Coronary artery (tissue), 2 donors: Measurements from ENCODE around the gene FERMT1.
"Not testable (repeated sequence)": the region's sequence is repeated elsewhere in the genome, so short reads cannot be mapped to it uniquely, and the experiment has no call there.

ENCODE experiments used
- DNase-seq: peaks from one replicate; pipeline ENCODE4 v3.0.0-alpha.2; 2017; ENCODE audit warnings: low spot score
- H3K27ac ChIP-seq, 2 donors: fragments of 200-600 bp; sonication (generic); one replicate each; pipeline ENCODE4 v1.5.1; 2016 to 2019
- H3K4me3 ChIP-seq: fragments of 200-600 bp; sonication (generic); 2 replicates; pipeline ENCODE4 v1.5.1; 2016; ENCODE audit warnings: mild to moderate bottlenecking, moderate library complexity
- TF ChIP-seq, protein P1 (sequence below): fragments of 200-600 bp; sonication (generic); IDR thresholded peaks from one replicate; pipeline ENCODE4 v1.5.1; 2019; ENCODE audit warnings: antibody characterized with exemption

FERMT1 gene

GRCh38 chr20:6034134-6034969 lies 88.5 kb downstream of the FERMT1 start:
- no peak for DNase-seq
- Histone ChIP-seq H3K4me3 (no peak overlapping the region), H3K27ac (no peak overlapping the region)
- TF ChIP-seq, protein P1, sequence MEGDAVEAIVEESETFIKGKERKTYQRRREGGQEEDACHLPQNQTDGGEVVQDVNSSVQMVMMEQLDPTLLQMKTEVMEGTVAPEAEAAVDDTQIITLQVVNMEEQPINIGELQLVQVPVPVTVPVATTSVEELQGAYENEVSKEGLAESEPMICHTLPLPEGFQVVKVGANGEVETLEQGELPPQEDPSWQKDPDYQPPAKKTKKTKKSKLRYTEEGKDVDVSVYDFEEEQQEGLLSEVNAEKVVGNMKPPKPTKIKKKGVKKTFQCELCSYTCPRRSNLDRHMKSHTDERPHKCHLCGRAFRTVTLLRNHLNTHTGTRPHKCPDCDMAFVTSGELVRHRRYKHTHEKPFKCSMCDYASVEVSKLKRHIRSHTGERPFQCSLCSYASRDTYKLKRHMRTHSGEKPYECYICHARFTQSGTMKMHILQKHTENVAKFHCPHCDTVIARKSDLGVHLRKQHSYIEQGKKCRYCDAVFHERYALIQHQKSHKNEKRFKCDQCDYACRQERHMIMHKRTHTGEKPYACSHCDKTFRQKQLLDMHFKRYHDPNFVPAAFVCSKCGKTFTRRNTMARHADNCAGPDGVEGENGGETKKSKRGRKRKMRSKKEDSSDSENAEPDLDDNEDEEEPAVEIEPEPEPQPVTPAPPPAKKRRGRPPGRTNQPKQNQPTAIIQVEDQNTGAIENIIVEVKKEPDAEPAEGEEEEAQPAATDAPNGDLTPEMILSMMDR, result no peak

- DNase-seq, H3K4me3 ChIP-seq, H3K27ac ChIP-seq: not testable (repeated sequence)
Measured at GRCh38 chr20:6032907-6033306, 89.9 kb downstream of the FERMT1 start.

DNA sequence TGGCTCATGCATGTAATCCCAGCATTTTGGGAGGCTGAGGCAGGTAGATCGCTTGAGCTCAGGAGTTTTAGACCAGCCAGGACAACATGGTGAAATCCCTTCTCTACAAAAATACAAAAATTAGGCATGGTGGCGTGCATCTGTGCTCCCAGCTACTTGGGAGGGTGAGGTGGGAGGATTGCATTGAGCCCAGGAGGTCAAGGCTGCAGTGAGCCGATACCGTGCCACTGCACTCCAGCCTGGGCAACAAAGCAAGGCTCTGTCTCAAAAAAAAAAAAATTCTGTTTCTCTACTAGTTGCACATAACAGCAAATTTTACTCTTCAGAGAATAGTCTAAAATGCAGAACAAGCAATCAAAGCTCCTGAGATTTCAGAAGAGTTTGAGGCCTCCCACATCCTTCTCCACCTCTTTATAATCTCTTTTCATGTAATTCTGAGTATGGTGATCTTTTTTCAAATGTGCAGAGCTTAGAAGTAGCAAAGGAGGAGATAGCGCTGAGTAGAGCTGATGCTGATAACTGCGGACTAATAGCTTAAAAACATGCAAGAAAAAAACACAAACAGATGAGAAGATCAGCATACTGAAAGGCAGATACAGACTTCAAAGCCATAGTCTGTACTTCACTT lies 92.3 kb downstream of the FERMT1 start:
- TF ChIP-seq, protein P1, result no peak
- no peak overlapping the region for H3K4me3 ChIP-seq
- H3K27ac ChIP-seq, result no peak overlapping the region
- no peak for DNase-seq

- no peak for DNase-seq
- no peak overlapping the region for H3K4me3 ChIP-seq
- H3K27ac ChIP-seq, result no peak overlapping the region
- TF ChIP-seq, protein P1, result no peak
Measured at GRCh38 chr20:6029538-6029937, 93.3 kb downstream of the FERMT1 start.

DNA sequence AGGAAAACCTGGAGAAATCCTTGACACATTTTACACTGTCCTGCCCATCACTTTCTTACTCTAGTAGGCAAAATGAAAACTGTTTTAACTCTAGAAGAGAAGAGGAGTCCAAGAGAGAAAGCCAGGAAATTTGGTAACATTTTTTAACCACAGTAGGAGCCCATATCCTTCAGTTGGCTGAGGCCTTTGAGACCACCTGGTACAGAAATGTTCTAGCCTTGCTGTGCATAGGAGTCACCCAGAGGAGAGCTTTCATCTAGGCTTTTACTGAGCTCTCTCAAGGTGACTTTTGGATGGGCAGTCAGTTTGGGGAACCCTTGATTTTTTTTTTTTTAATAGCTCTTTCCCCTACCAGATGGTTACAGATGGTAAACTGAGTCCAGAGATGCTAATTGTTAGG lies 94.0 kb downstream of the FERMT1 start:
- no peak overlapping the region for H3K27ac ChIP-seq
- DNase-seq, result no peak
- TF ChIP-seq, protein P1, result no peak
- no peak overlapping the region for H3K4me3 ChIP-seq

- no peak for DNase-seq
- TF ChIP-seq, protein P1, result no peak
- no peak overlapping the region for H3K4me3 ChIP-seq
- H3K27ac ChIP-seq, result no peak overlapping the region
Measured at GRCh38 chr20:6026051-6026450, 96.8 kb downstream of the FERMT1 start.
